K562 (cell line): Measurements from ENCODE around the gene PRKAG1. TPM values are rescaled to one million over a fixed set of nuclear protein-coding genes. Genes with fewer than 3 reads are reported as not detected.

Source experiments
- ATAC-seq: fragments of 200-7000 bp; cut with Tn5 transposase; 3 replicates; pipeline ENCODE4 v1.9.1; 2020; ENCODE audit warnings: moderate library complexity
- BruUV-seq: library from RNA; stranded (reverse); fragments of 400-500 nt; replicated peaks from 2 replicates; lab custom pipeline; 2021; lab: Mats Ljungman, UMichigan
- CTCF ChIA-PET: fragments of 300-600 bp; formaldehyde crosslinking; extraction: SDS; loops from one replicate; lab custom pipeline; 2021; ENCODE audit warnings: low intra/inter-chr PET ratio; lab: Yijun Ruan, JAX
- POLR2A ChIA-PET: fragments of 300-600, 350-650 bp; sonication (Branson Sonifier 250); formaldehyde crosslinking; extraction: SDS; loops from one replicate; lab custom pipeline; 2021; ENCODE audit warnings: antibody characterized with exemption, inconsistent platforms; lab: Yijun Ruan, JAX
- DNase-seq, 4 experiments: peaks; one replicate each; pipeline versions ENCODE4 v3.0.0 to v3.0.0-alpha.2; 2011 to 2018; ENCODE audit warnings: low spot score in 3 of 4, mixed read lengths in 3 of 4; ENCODE audit errors: extremely low read depth in 1 of 4
- FAIRE-seq: peaks from 2 replicates; lab custom pipeline; 2011; peaks lifted over from hg19 to GRCh38; lab: Jason Lieb, UNC
- H2AFZ ChIP-seq: 2 replicates; pipeline ENCODE4 v1.6.0; 2011; ENCODE audit warnings: low read depth, low read length, control low read depth, inconsistent platforms
- H3K27ac ChIP-seq: fragments of 200-600 bp; 3 replicates; pipeline ENCODE4 v1.8.0; 2011; ENCODE audit warnings: low read depth, mild to moderate bottlenecking, control low read depth, inconsistent platforms, low read length, moderate library complexity, mixed read lengths; ENCODE audit errors: extremely low read depth
- H3K27me3 ChIP-seq, 2 experiments: fragments of 300-600 bp in 1 of 2; 2 replicates in 1 of 2; 3 replicates in 1 of 2; pipeline versions ENCODE4 v1.6.0 to v1.8.0; 2011; ENCODE audit warnings: inconsistent platforms in 2 of 2, low read length in 2 of 2, mild to moderate bottlenecking in 1 of 2, mixed read lengths in 1 of 2, moderate library complexity in 1 of 2; ENCODE audit not compliant: control insufficient read depth in 2 of 2, insufficient read depth in 2 of 2
- H3K36me3 ChIP-seq: fragments of 300-600 bp; 3 replicates; pipeline ENCODE4 v1.8.0; 2011; ENCODE audit warnings: mild to moderate bottlenecking, low read length, inconsistent platforms; ENCODE audit not compliant: control insufficient read depth, insufficient read depth
- H3K4me1 ChIP-seq, 2 experiments: fragments of 200-600 bp in 1 of 2; replicated peaks in 1 of 2; 2 replicates in 1 of 2; 3 replicates in 1 of 2; pipeline versions ENCODE4 v1.5.1 to v1.8.0; 2011; ENCODE audit warnings: inconsistent platforms in 2 of 2, low read length in 2 of 2, mild to moderate bottlenecking in 1 of 2, mixed read lengths in 1 of 2, moderate library complexity in 1 of 2; ENCODE audit not compliant: control insufficient read depth in 2 of 2, insufficient read depth in 2 of 2
- H3K4me2 ChIP-seq: 2 replicates; pipeline ENCODE4 v1.6.1; 2011; ENCODE audit warnings: low read length, control low read depth, inconsistent platforms, mixed read lengths; ENCODE audit not compliant: insufficient read depth
- H3K4me3 ChIP-seq: fragments of 200-600 bp; sonication (generic), shearing (Covaris generic); 2 replicates; pipeline ENCODE4 v1.5.1; 2016; ENCODE audit warnings: control low read depth, inconsistent platforms
- H3K79me2 ChIP-seq: fragments of 200-600 bp; 3 replicates; pipeline ENCODE4 v1.8.0; 2011; ENCODE audit warnings: low read length, inconsistent platforms; ENCODE audit not compliant: control insufficient read depth, insufficient read depth
- H3K9ac ChIP-seq, 2 experiments: 2 replicates each; pipeline versions ENCODE4 v1.6.0 to v1.6.1; 2011; ENCODE audit warnings: low read depth in 2 of 2, low read length in 2 of 2, control low read depth in 1 of 2, inconsistent platforms in 1 of 2, mild to moderate bottlenecking in 1 of 2, mixed read lengths in 1 of 2; ENCODE audit not compliant: insufficient read depth in 1 of 2
- H3K9me1 ChIP-seq: one replicate; pipeline ENCODE4 v1.6.0; 2011; ENCODE audit warnings: inconsistent platforms, mild to moderate bottlenecking, low read length, moderate library complexity; ENCODE audit not compliant: control insufficient read depth, insufficient read depth
- H3K9me3 ChIP-seq: replicated peaks from 2 replicates; pipeline ENCODE4 v1.5.1; 2011; ENCODE audit warnings: low read depth, low read length, inconsistent platforms; ENCODE audit not compliant: control insufficient read depth, insufficient read depth
- H4K20me1 ChIP-seq: replicated peaks from 2 replicates; pipeline ENCODE4 v1.6.1; 2011; ENCODE audit warnings: low read length, inconsistent platforms, mixed read lengths; ENCODE audit not compliant: control insufficient read depth, insufficient read depth
- CHCHD3 ChIP-seq: fragments of 250-450 bp; sonication (Bioruptor Pico); IDR thresholded peaks from 2 replicates; pipeline ENCODE4 v2.1.2; 2022; ENCODE audit warnings: mild to moderate bottlenecking
- ETV1 ChIP-seq: fragments of 450-650 bp; conservative IDR thresholded peaks from 2 replicates; pipeline ENCODE4 v1.6.1; 2016; ENCODE audit warnings: missing genetic modification characterization, control low read depth, low read depth, missing compliant biosample characterization
- HDGF ChIP-seq: fragments of 450-650 bp; IDR thresholded peaks from 2 replicates; pipeline ENCODE4 v1.6.1; 2016
- JUND ChIP-seq, 2 experiments: IDR thresholded peaks; 2 replicates in 1 of 2; 3 replicates in 1 of 2; pipeline ENCODE4 v1.6.1; 2011; ENCODE audit warnings: borderline replicate concordance in 2 of 2, low read depth in 2 of 2, low read length in 2 of 2, improper control_type of control experiment in 1 of 2, missing biosample characterization in 1 of 2, missing genetic modification characterization in 1 of 2, missing genetic modification reagents in 1 of 2
- MAZ ChIP-seq, 2 experiments: fragments of 450-650 bp in 1 of 2; sonication (generic) in 1 of 2; formaldehyde crosslinking; IDR thresholded peaks in 1 of 2; conservative IDR thresholded peaks in 1 of 2; 2 replicates each; pipeline versions ENCODE4 v1.4.0 to v1.5.0; 2020; ENCODE audit warnings: mild to moderate bottlenecking in 1 of 2, missing genetic modification reagents in 1 of 2
- NEUROD1 ChIP-seq: fragments of 150-350 bp; IDR thresholded peaks from 2 replicates; pipeline ENCODE4 v1.6.1; 2014; ENCODE audit warnings: borderline replicate concordance, low read length, low read depth; ENCODE audit not compliant: partially characterized antibody
- NFRKB ChIP-seq: fragments of 450-650 bp; IDR thresholded peaks from 2 replicates; pipeline ENCODE4 v1.6.1; 2016; ENCODE audit warnings: low read depth
- SMAD1 ChIP-seq: fragments of 150-350 bp; IDR thresholded peaks from 2 replicates; pipeline ENCODE4 v1.6.1; 2014; ENCODE audit warnings: low read length, low read depth; ENCODE audit not compliant: partially characterized antibody
- SMARCA5 ChIP-seq: fragments of 450-650 bp; IDR thresholded peaks from 2 replicates; pipeline ENCODE4 v1.6.1; 2016
- SMC3 ChIP-seq: conservative IDR thresholded peaks from 2 replicates; pipeline ENCODE4 v1.6.1; 2011; ENCODE audit warnings: low read depth, low read length, improper control_type of control experiment; ENCODE audit not compliant: insufficient read depth
- ZBTB7A ChIP-seq: IDR thresholded peaks from 2 replicates; pipeline ENCODE4 v1.6.1; 2011; ENCODE audit warnings: low read depth, mild to moderate bottlenecking, low read length, moderate library complexity, borderline replicate concordance; ENCODE audit not compliant: control insufficient read depth
- WGBS: fragments of 100-300 bp; shearing (Covaris generic); methylation state at CpG from one replicate; pipeline ENCODE4 v1.1.6; 2016; ENCODE audit warnings: low coverage, mixed read lengths; ENCODE audit not compliant: insufficient coverage; ENCODE audit errors: missing lambda C conversion rate; 5-methylcytosine and 5-hydroxymethylcytosine counted together
- in situ Hi-C: fragments of 300-500 bp; cut with MboI; formaldehyde crosslinking; loops from 4 replicates; pipeline ENCODE4 v1.15.0; 2018; ENCODE audit warnings: inconsistent platforms, mixed read lengths
- intact Hi-C: fragments of 100-400 bp; cut with micrococcal nuclease; formaldehyde crosslinking; loops from 2 replicates; pipeline ENCODE4 v1.14.2; 2022
- polyA plus RNA-seq, 8 experiments: library from polyadenylated mRNA; depleted of rRNA in 4 of 8; stranded (reverse) in 5 of 8; unstranded in 3 of 8; fragments of >200 nt; fragmentation: Nextera tagmentation in 2 of 8; fragmentation: Illumina TruSeq in 1 of 8; extraction: Ambion mirVana in 2 of 8; extraction: Trizol in 1 of 8; gene quantifications; 2 replicates each; pipeline versions ENCODE4 v1.2.1 to v1.2.3, GENCODE V29; 2011 to 2014; ENCODE audit warnings: inconsistent platforms in 1 of 8, missing spikeins in 1 of 8
- total RNA-seq, 7 experiments: library from RNA; depleted of rRNA in 6 of 7; stranded (reverse); fragments of >200 nt in 6 of 7; fragmentation: Illumina TruSeq in 2 of 7; extraction: Trizol in 2 of 7; gene quantifications; 2 replicates each; pipeline versions ENCODE4 v1.2.1 to v1.2.3, GENCODE V29; 2011 to 2021; ENCODE audit warnings: low replicate concordance in 1 of 7
- TF ChIP-seq, protein P1 (sequence below): fragments of 450-650 bp; IDR thresholded peaks from 2 replicates; pipeline ENCODE4 v1.6.1; 2017; ENCODE audit warnings: antibody characterized with exemption
- TF ChIP-seq, protein P2 (sequence below), 2 experiments: fragments of 150-350 bp in 1 of 2; IDR thresholded peaks; 2 replicates each; pipeline ENCODE4 v1.6.1; 2012 to 2016; ENCODE audit warnings: low read depth in 2 of 2, low read length in 2 of 2, mild to moderate bottlenecking in 1 of 2, moderate library complexity in 1 of 2

Gene PRKAG1
- total and polyA plus RNA-seq, 9 of the 15 experiments (the other 6 are each of a cell fraction or from before 2014, with no cell fraction given) = 51.1 to 126 (median 79.1) TPM

DNA sequence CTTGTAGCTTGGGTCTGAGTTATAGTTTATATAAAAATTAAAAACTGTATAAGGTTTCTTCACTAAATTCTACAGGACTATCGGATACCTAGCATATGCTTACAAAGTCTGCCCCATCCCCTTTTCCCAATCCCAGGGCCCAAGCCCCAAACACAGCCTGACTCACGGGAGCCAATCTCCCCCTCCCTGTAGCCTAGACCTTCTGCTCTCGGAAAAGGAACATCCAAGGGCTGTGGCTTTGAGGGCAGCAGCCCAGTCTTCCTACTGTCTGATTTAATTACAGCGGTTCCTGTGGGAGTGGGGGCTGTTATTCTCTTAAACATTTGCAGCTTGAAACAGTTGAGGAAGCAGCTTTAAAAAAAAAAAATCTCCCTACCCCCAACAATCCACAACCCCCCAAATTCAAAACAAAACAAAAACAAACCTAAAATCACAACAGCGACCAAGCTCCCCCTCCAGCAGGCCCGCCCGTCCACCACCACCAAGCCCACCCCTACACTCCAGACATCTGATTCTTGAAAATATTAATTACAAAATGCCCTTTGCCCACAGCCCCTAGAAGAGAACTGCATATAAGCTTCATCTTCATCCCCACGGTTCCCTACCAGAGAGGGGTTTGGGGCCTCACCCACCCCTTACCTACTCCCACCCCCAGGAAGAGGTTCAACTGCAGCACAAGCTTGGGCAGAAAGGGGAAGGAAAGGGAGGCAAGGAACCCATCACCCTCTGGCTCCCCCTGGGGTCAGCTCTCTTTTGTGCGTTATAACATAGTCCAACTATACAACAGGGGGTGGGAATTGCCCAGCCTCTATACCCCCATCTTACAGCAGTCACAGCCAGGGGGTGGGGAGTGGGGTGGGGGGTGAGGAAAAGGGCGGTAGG is 1.1 kb upstream of the PRKAG1 start:
- in situ Hi-C loops (no loop called here), intact Hi-C loops (loop anchor here (2.0 kb wide), 1 partner anchor 23 kb away; no protein-coding TSS in a partner anchor)
- Histone ChIP-seq H3K9ac (peak overlapping the region; percentile 87 to 93; a peak in 3 of 4 replicates), H4K20me1 (no peaks in the 10 kb centered on the region), H3K4me3 (peak overlapping the region; percentile 69; the same call in 1 of the 2 replicates), H3K9me3 (no peaks in the 10 kb centered on the region), H3K27me3 (no peaks in the 10 kb centered on the region), H3K79me2 (peaks cover 25% of the 10 kb centered on the region), H3K9me1 (no peaks in the 10 kb centered on the region), H3K4me1 (peaks cover 38 to 42% of the 10 kb centered on the region in 2 experiments), H3K36me3 (peaks cover 52% of the 10 kb centered on the region), H3K27ac (peak overlapping the region; percentile 99), H2AFZ (0 out of 2 replicates have a peak overlapping the region, but pooled peaks have one; percentile 36), H3K4me2 (peak overlapping the region; percentile 63)
- WGBS = 20% methylated on average over 7 of the region's 10 CpGs
- peak; percentile 67 to 81 (median 75) for DNase-seq
- ChIA-PET CTCF (interaction anchor here (0.5 to 0.6 kb wide), 3 partner anchors 23 to 205 kb away, joined by 3 to 5 read pairs (median 4); no protein-coding TSS in a partner anchor), POLR2A (interaction anchor here (0.6 to 6.8 kb wide), 10 partner anchors 9 to 309 kb away, joined by 3 to 78 read pairs (median 5); partner anchors contain the start of genes DDN and TUBA1B)
- peak; percentile 72 for ATAC-seq
- no TSS peak for BruUV-seq
- peak; percentile 90 for FAIRE-seq
- no peak for TF ChIP-seq CHCHD3 (CRISPR knock-in tag)
- TF ChIP-seq SMAD1 = no peak
- 0 out of 2 replicates have a peak, but pooled peaks have one; percentile 64 for TF ChIP-seq SMARCA5
- TF ChIP-seq SMC3 = 0 out of 2 replicates have a peak, but pooled peaks have one; percentile 5
- TF ChIP-seq HDGF = peak; percentile 68; the same call in 1 of the 2 replicates
- peak; percentile 72; the same call in 1 of the 2 replicates for TF ChIP-seq ZBTB7A
- no peak for TF ChIP-seq NFRKB
- TF ChIP-seq, protein P1, sequence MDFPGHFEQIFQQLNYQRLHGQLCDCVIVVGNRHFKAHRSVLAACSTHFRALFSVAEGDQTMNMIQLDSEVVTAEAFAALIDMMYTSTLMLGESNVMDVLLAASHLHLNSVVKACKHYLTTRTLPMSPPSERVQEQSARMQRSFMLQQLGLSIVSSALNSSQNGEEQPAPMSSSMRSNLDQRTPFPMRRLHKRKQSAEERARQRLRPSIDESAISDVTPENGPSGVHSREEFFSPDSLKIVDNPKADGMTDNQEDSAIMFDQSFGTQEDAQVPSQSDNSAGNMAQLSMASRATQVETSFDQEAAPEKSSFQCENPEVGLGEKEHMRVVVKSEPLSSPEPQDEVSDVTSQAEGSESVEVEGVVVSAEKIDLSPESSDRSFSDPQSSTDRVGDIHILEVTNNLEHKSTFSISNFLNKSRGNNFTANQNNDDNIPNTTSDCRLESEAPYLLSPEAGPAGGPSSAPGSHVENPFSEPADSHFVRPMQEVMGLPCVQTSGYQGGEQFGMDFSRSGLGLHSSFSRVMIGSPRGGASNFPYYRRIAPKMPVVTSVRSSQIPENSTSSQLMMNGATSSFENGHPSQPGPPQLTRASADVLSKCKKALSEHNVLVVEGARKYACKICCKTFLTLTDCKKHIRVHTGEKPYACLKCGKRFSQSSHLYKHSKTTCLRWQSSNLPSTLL = no peak
- TF ChIP-seq JUND (IDR thresholded peaks at IDR 0.05; ENCODE audit: borderline replicate concordance, low read depth, low read length) = 0 out of 2 replicates have a peak, but pooled peaks have one; percentile 38
- TF ChIP-seq JUND (tag; IDR thresholded peaks at IDR 0.05; ENCODE audit: borderline replicate concordance, low read depth, low read length) = no peak
- peak; percentile 21 for TF ChIP-seq NEUROD1
- TF ChIP-seq MAZ (CRISPR knock-in tag; conservative IDR thresholded peaks at IDR 0.05 in 1 of 2, IDR thresholded peaks at IDR 0.05 in 1 of 2) = 0 out of 4 replicates have a peak, but pooled peaks of 1 of the 2 experiments have one; percentile 21
- TF ChIP-seq, protein P2, sequence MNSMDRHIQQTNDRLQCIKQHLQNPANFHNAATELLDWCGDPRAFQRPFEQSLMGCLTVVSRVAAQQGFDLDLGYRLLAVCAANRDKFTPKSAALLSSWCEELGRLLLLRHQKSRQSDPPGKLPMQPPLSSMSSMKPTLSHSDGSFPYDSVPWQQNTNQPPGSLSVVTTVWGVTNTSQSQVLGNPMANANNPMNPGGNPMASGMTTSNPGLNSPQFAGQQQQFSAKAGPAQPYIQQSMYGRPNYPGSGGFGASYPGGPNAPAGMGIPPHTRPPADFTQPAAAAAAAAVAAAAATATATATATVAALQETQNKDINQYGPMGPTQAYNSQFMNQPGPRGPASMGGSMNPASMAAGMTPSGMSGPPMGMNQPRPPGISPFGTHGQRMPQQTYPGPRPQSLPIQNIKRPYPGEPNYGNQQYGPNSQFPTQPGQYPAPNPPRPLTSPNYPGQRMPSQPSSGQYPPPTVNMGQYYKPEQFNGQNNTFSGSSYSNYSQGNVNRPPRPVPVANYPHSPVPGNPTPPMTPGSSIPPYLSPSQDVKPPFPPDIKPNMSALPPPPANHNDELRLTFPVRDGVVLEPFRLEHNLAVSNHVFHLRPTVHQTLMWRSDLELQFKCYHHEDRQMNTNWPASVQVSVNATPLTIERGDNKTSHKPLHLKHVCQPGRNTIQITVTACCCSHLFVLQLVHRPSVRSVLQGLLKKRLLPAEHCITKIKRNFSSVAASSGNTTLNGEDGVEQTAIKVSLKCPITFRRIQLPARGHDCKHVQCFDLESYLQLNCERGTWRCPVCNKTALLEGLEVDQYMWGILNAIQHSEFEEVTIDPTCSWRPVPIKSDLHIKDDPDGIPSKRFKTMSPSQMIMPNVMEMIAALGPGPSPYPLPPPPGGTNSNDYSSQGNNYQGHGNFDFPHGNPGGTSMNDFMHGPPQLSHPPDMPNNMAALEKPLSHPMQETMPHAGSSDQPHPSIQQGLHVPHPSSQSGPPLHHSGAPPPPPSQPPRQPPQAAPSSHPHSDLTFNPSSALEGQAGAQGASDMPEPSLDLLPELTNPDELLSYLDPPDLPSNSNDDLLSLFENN (IDR thresholded peaks at IDR 0.05; ENCODE audit: low read depth in 2 of 2, low read length in 2 of 2) = no peak
- TF ChIP-seq ETV1 (tag) = 0 out of 2 replicates have a peak, but pooled peaks have one; percentile 7
